ENCODE measurements around the gene MIB2.

Gene MIB2

GRCh38 chr1:1664941-1665814, 49.9 kb downstream of the MIB2 start:
- H4K20me1 ChIP-seq (ENCODE audit: insufficient read depth, low read length, poor library complexity, severe bottlenecking), result no peaks in the 10 kb centered on the region
- H3K36me3 ChIP-seq (ENCODE audit: insufficient read depth, low read length), result peaks cover 16% of the 10 kb centered on the region; the same call in 1 of the 2 replicates
- H3F3A ChIP-seq (ENCODE audit: low read depth), result no peaks in the 10 kb centered on the region
- no peaks in the 10 kb centered on the region for H3K4me1 ChIP-seq (ENCODE audit: insufficient read depth, low read length, poor library complexity, severe bottlenecking)
- H3K9me2 ChIP-seq (replicated peaks; ENCODE audit: low read depth, low read length), result no peaks in the 10 kb centered on the region
- no peaks in the 10 kb centered on the region for H3K9me3 ChIP-seq (ENCODE audit: insufficient read depth, low read depth, low read length)
- H3K9ac ChIP-seq (ENCODE audit: low read depth, low read length, poor library complexity, severe bottlenecking), result no peak overlapping the region
- no peak overlapping the region for H2AFZ ChIP-seq (ENCODE audit: low read length)
- H3K79me2 ChIP-seq (ENCODE audit: insufficient read depth, low read length), result no peaks in the 10 kb centered on the region
- no peak overlapping the region for H3K4me2 ChIP-seq (ENCODE audit: low read depth, low read length, poor library complexity, severe bottlenecking)
- no peak overlapping the region for H3K4me3 ChIP-seq (ENCODE audit: low read length, poor library complexity, severe bottlenecking)
- no peaks in the 10 kb centered on the region for H3K27me3 ChIP-seq (ENCODE audit: insufficient read depth, low read length, poor library complexity, severe bottlenecking)
- TF ChIP-seq EZH2phosphoT487 (IDR thresholded peaks at IDR 0.05; ENCODE audit: borderline replicate concordance), result no peak
- no peak for TF ChIP-seq CTCF (conservative IDR thresholded peaks at IDR 0.05; ENCODE audit: low read length)

- H2AFZ ChIP-seq (ENCODE audit: low read length), result no peak overlapping the region
- H3K4me1 ChIP-seq (ENCODE audit: insufficient read depth, low read length, poor library complexity, severe bottlenecking), result no peaks in the 10 kb centered on the region
- H3K4me3 ChIP-seq (ENCODE audit: low read length, poor library complexity, severe bottlenecking), result no peak overlapping the region
- no peaks in the 10 kb centered on the region for H4K20me1 ChIP-seq (ENCODE audit: insufficient read depth, low read length, poor library complexity, severe bottlenecking)
- no peaks in the 10 kb centered on the region for H3K9me2 ChIP-seq (replicated peaks; ENCODE audit: low read depth, low read length)
- no peaks in the 10 kb centered on the region for H3K27me3 ChIP-seq (ENCODE audit: insufficient read depth, low read length, poor library complexity, severe bottlenecking)
- peak; percentile 67 for TF ChIP-seq CTCF (conservative IDR thresholded peaks at IDR 0.05; ENCODE audit: low read length)
- TF ChIP-seq EZH2phosphoT487 (IDR thresholded peaks at IDR 0.05; ENCODE audit: borderline replicate concordance), result no peak
- H3K79me2 ChIP-seq (ENCODE audit: insufficient read depth, low read length), result no peaks in the 10 kb centered on the region
- H3K4me2 ChIP-seq (ENCODE audit: low read depth, low read length, poor library complexity, severe bottlenecking), result no peak overlapping the region
- no peaks in the 10 kb centered on the region for H3F3A ChIP-seq (ENCODE audit: low read depth)
- no peak overlapping the region for H3K9ac ChIP-seq (ENCODE audit: low read depth, low read length, poor library complexity, severe bottlenecking)
- H3K36me3 ChIP-seq (ENCODE audit: insufficient read depth, low read length), result peaks cover 16% of the 10 kb centered on the region; the same call in 1 of the 2 replicates
- H3K9me3 ChIP-seq (ENCODE audit: insufficient read depth, low read depth, low read length), result no peaks in the 10 kb centered on the region
Measured at GRCh38 chr1:1665815-1666251, 50.5 kb downstream of the MIB2 start.

GRCh38 chr1:1666526-1666925, 51.2 kb downstream of the MIB2 start:
- Histone ChIP-seq H2AFZ (ENCODE audit: low read length) (no peak overlapping the region), H3K4me2 (ENCODE audit: low read depth, low read length, poor library complexity, severe bottlenecking) (no peak overlapping the region), H3K9ac (ENCODE audit: low read depth, low read length, poor library complexity, severe bottlenecking) (no peak overlapping the region), H3K4me3 (ENCODE audit: low read length, poor library complexity, severe bottlenecking) (no peak overlapping the region), H3K9me2 (replicated peaks; ENCODE audit: low read depth, low read length) (no peaks in the 10 kb centered on the region), H4K20me1 (ENCODE audit: insufficient read depth, low read length, poor library complexity, severe bottlenecking) (no peaks in the 10 kb centered on the region), H3K27me3 (ENCODE audit: insufficient read depth, low read length, poor library complexity, severe bottlenecking) (no peaks in the 10 kb centered on the region), H3F3A (ENCODE audit: low read depth) (no peaks in the 10 kb centered on the region), H3K36me3 (ENCODE audit: insufficient read depth, low read length) (peaks cover 22% of the 10 kb centered on the region; the same call in 1 of the 2 replicates), H3K9me3 (ENCODE audit: insufficient read depth, low read depth, low read length) (no peaks in the 10 kb centered on the region), H3K4me1 (ENCODE audit: insufficient read depth, low read length, poor library complexity, severe bottlenecking) (no peaks in the 10 kb centered on the region), H3K79me2 (ENCODE audit: insufficient read depth, low read length) (no peaks in the 10 kb centered on the region)
- TF ChIP-seq CTCF (conservative IDR thresholded peaks at IDR 0.05; ENCODE audit: low read length) (no peak), EZH2phosphoT487 (IDR thresholded peaks at IDR 0.05; ENCODE audit: borderline replicate concordance) (no peak)

Data from Loucy (cell line).